CD14-positive monocyte (primary cell): ENCODE data around the gene GOT2. TPM values are rescaled to one million over a fixed set of nuclear protein-coding genes. Genes with fewer than 3 reads are reported as not detected.

Source experiments
- DNase-seq, 3 donors: peaks; one replicate each; pipeline ENCODE4 v3.0.0-alpha.2; 2011 to 2022
- H2AFZ ChIP-seq: 2 replicates; pipeline ENCODE4 v1.6.0; 2012; ENCODE audit warnings: mild to moderate bottlenecking, low read depth, low read length, inconsistent platforms; ENCODE audit not compliant: insufficient read depth, poor library complexity, severe bottlenecking
- H3K27ac ChIP-seq, 2 donors: 1 replicate in 1 of 2; 2 replicates in 1 of 2; pipeline ENCODE4 v1.5.1; 2012 to 2013; ENCODE audit warnings: low read length in 2 of 2, control low read depth in 1 of 2, inconsistent platforms in 1 of 2, low read depth in 1 of 2, mild to moderate bottlenecking in 1 of 2
- H3K27me3 ChIP-seq, 2 donors: one replicate each; pipeline versions ENCODE4 v1.6.0 to v1.6.1; 2011 to 2013; ENCODE audit warnings: low read length in 2 of 2; ENCODE audit not compliant: control insufficient read depth in 2 of 2, insufficient read depth in 2 of 2
- H3K36me3 ChIP-seq, 2 donors: replicated peaks in 1 of 2; 1 replicate in 1 of 2; 2 replicates in 1 of 2; pipeline versions ENCODE4 v1.5.1 to v1.6.1; 2012 to 2013; ENCODE audit warnings: low read length in 2 of 2, control low read depth in 1 of 2, inconsistent platforms in 1 of 2, mild to moderate bottlenecking in 1 of 2; ENCODE audit not compliant: insufficient read depth in 2 of 2, control insufficient read depth in 1 of 2
- H3K4me1 ChIP-seq, 2 donors: 1 replicate in 1 of 2; 2 replicates in 1 of 2; pipeline versions ENCODE4 v1.5.1 to v1.6.1; 2012 to 2013; ENCODE audit warnings: low read length in 2 of 2, control low read depth in 1 of 2, inconsistent platforms in 1 of 2, mild to moderate bottlenecking in 1 of 2, moderate library complexity in 1 of 2; ENCODE audit not compliant: insufficient read depth in 2 of 2, control insufficient read depth in 1 of 2
- H3K4me2 ChIP-seq: replicated peaks from 2 replicates; pipeline ENCODE3; 2012; ENCODE audit warnings: low read length, moderate library complexity, mild to moderate bottlenecking; ENCODE audit not compliant: poor library complexity, severe bottlenecking; ENCODE audit errors: extremely low read depth
- H3K4me3 ChIP-seq, 3 experiments: fragments of 200-600 bp in 1 of 3; sonication (generic) in 1 of 3; replicated peaks in 1 of 3; 1 replicate in 2 of 3; 2 replicates in 1 of 3; pipeline ENCODE4 v1.5.1; 2011 to 2013; ENCODE audit warnings: low read length in 3 of 3, mild to moderate bottlenecking in 3 of 3, control low read depth in 2 of 3, low read depth in 2 of 3, inconsistent platforms in 1 of 3, moderate library complexity in 1 of 3
- H3K79me2 ChIP-seq: 2 replicates; pipeline ENCODE4 v1.6.0; 2012; ENCODE audit warnings: mild to moderate bottlenecking, control low read depth, inconsistent platforms, low read length, moderate library complexity; ENCODE audit not compliant: insufficient read depth
- H3K9ac ChIP-seq: 2 replicates; pipeline ENCODE4 v1.6.0; 2017; ENCODE audit warnings: low read length, mild to moderate bottlenecking; ENCODE audit not compliant: insufficient read depth, poor library complexity, severe bottlenecking
- H3K9me3 ChIP-seq, 2 donors: replicated peaks in 1 of 2; 1 replicate in 1 of 2; 2 replicates in 1 of 2; pipeline versions ENCODE4 v1.5.1 to v1.6.1; 2012 to 2013; ENCODE audit warnings: low read length in 2 of 2, control low read depth in 1 of 2; ENCODE audit not compliant: control insufficient read depth in 1 of 2, insufficient read depth in 1 of 2
- H4K20me1 ChIP-seq: 2 replicates; pipeline ENCODE4 v1.6.0; 2012; ENCODE audit warnings: mild to moderate bottlenecking, low read length, control low read depth, moderate library complexity; ENCODE audit not compliant: insufficient read depth
- H3K27ac Mint-ChIP-seq, 7 donors: one replicate each; pipeline ENCODE4 v1.8.0; 2020; ENCODE audit warnings: mild to moderate bottlenecking in 7 of 7, mixed read lengths in 7 of 7, moderate library complexity in 6 of 7, inconsistent platforms in 2 of 7
- H3K27me3 Mint-ChIP-seq, 3 donors: one replicate each; pipeline ENCODE4 v1.8.0; 2021 to 2022; ENCODE audit warnings: low read depth in 3 of 3, mild to moderate bottlenecking in 3 of 3, mixed read lengths in 3 of 3, moderate library complexity in 3 of 3, inconsistent platforms in 1 of 3
- H3K36me3 Mint-ChIP-seq, 2 donors: one replicate each; pipeline ENCODE4 v1.8.0; 2020; ENCODE audit warnings: mixed read lengths in 2 of 2, inconsistent platforms in 1 of 2, mild to moderate bottlenecking in 1 of 2
- H3K4me1 Mint-ChIP-seq: one replicate; pipeline ENCODE4 v1.8.0; 2020; ENCODE audit warnings: mild to moderate bottlenecking, mixed read lengths
- H3K4me3 Mint-ChIP-seq, 2 donors: one replicate each; pipeline ENCODE4 v1.8.0; 2020; ENCODE audit warnings: mild to moderate bottlenecking in 2 of 2, mixed read lengths in 2 of 2, moderate library complexity in 1 of 2
- H3K9me3 Mint-ChIP-seq, 7 donors: one replicate each; pipeline ENCODE4 v1.8.0; 2020 to 2022; ENCODE audit warnings: mixed read lengths in 7 of 7, mild to moderate bottlenecking in 6 of 7, moderate library complexity in 6 of 7, inconsistent platforms in 2 of 7
- WGBS: methylation state at CpG from one replicate; pipeline ENCODE4 v1.1.5; 2013; ENCODE audit warnings: missing lambda C conversion rate; ENCODE audit not compliant: insufficient coverage; 5-methylcytosine and 5-hydroxymethylcytosine counted together
- intact Hi-C, 2 donors: fragments of 100-400 bp; cut with micrococcal nuclease; formaldehyde crosslinking; loops; one replicate each; pipeline versions ENCODE4 v1.15.0 to v1.15.1; 2023
- polyA plus RNA-seq, 3 donors: library from polyadenylated mRNA; depleted of rRNA in 1 of 3; unstranded in 2 of 3; stranded (reverse) in 1 of 3; fragments of 300-500 nt in 2 of 3; fragments of >200 nt in 1 of 3; fragmentation: Illumina TruSeq in 2 of 3; gene quantifications; 1 replicate in 2 of 3; 2 replicates in 1 of 3; pipeline ENCODE4 v1.2.3, GENCODE V29; 2012 to 2021
- TF ChIP-seq, protein P1 (sequence below): fragments of 200-600 bp; IDR thresholded peaks from one replicate; pipeline ENCODE4 v1.8.0; 2022; ENCODE audit warnings: antibody characterized with exemption, mild to moderate bottlenecking

Gene GOT2
- polyA plus RNA-seq, 3 donors = 14.9 to 35.8 (median 30.1) TPM

- peak overlapping the region; percentile 68 to 87 for H3K4me3 Mint-ChIP-seq
- TF ChIP-seq, protein P1, sequence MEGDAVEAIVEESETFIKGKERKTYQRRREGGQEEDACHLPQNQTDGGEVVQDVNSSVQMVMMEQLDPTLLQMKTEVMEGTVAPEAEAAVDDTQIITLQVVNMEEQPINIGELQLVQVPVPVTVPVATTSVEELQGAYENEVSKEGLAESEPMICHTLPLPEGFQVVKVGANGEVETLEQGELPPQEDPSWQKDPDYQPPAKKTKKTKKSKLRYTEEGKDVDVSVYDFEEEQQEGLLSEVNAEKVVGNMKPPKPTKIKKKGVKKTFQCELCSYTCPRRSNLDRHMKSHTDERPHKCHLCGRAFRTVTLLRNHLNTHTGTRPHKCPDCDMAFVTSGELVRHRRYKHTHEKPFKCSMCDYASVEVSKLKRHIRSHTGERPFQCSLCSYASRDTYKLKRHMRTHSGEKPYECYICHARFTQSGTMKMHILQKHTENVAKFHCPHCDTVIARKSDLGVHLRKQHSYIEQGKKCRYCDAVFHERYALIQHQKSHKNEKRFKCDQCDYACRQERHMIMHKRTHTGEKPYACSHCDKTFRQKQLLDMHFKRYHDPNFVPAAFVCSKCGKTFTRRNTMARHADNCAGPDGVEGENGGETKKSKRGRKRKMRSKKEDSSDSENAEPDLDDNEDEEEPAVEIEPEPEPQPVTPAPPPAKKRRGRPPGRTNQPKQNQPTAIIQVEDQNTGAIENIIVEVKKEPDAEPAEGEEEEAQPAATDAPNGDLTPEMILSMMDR = no peak
These were observed 1.4 kb downstream of the GOT2 start for GRCh38 chr16:58732545-58733247.

GRCh38 chr16:58730724-58731370 is 3.3 kb downstream of the GOT2 start:
- intact Hi-C loops = no loop called here
- no peak overlapping the region for H3K4me2 ChIP-seq
- H3K4me1 Mint-ChIP-seq = peaks cover 21% of the 10 kb centered on the region

More at GRCh38 chr16:58732545-58733247, 1.4 kb downstream of the GOT2 start:
- no peak for DNase-seq
- Mint-ChIP-seq H3K27me3 (peaks cover 0 to 3% (median 0%) of the 10 kb centered on the region in 3 donors), H3K4me1 (peaks cover 21% of the 10 kb centered on the region), H3K9me3 (no peaks in the 10 kb centered on the region), H3K36me3 (peaks cover 0 to 3% of the 10 kb centered on the region in 2 donors), H3K27ac (no peak overlapping the region)
- peaks cover 33% of the 10 kb centered on the region for H3K79me2 ChIP-seq
- H3K4me1 ChIP-seq = peaks cover 8 to 13% of the 10 kb centered on the region in 2 donors
- intact Hi-C loops = no loop called here
- no peaks in the 10 kb centered on the region for H3K36me3 ChIP-seq
- peak overlapping the region; percentile 100 for H2AFZ ChIP-seq
- H3K4me3 ChIP-seq = peak overlapping the region in 1 of 3 experiments; percentile 94
- H3K9ac ChIP-seq = no peak overlapping the region
- H3K27ac ChIP-seq = no peak overlapping the region
- WGBS = 83% methylated on average over 4 of the region's 9 CpGs
- H4K20me1 ChIP-seq = peaks cover 5% of the 10 kb centered on the region
- H3K4me2 ChIP-seq = peak overlapping the region; percentile 88
- H3K27me3 ChIP-seq = no peaks in the 10 kb centered on the region
- H3K9me3 ChIP-seq = no peaks in the 10 kb centered on the region

More at GRCh38 chr16:58730724-58731370, 3.3 kb downstream of the GOT2 start:
- Histone ChIP-seq H3K9me3 (no peaks in the 10 kb centered on the region), H3K9ac (no peak overlapping the region), H3K36me3 (no peaks in the 10 kb centered on the region), H3K79me2 (peaks cover 33% of the 10 kb centered on the region), H3K27ac (no peak overlapping the region), H3K4me1 (peaks cover 8 to 13% of the 10 kb centered on the region in 2 donors), H3K27me3 (no peaks in the 10 kb centered on the region), H3K4me3 (no peak overlapping the region), H4K20me1 (peaks cover 5% of the 10 kb centered on the region), H2AFZ (no peak overlapping the region)
- peaks cover 0 to 2% (median 0%) of the 10 kb centered on the region in 3 donors for H3K27me3 Mint-ChIP-seq
- DNase-seq = no peak
- H3K9me3 Mint-ChIP-seq = no peaks in the 10 kb centered on the region
- no peak overlapping the region for H3K27ac Mint-ChIP-seq
- TF ChIP-seq, protein P1 = no peak
- H3K4me3 Mint-ChIP-seq = no peak overlapping the region
- WGBS = 100% methylated on average over 5 of the region's 11 CpGs
- H3K36me3 Mint-ChIP-seq = peaks cover 0 to 3% of the 10 kb centered on the region in 2 donors
